ENCODE measurements around the gene STRBP.

GRCh38 chr9:123119566-123119965 lies 148.8 kb downstream of the STRBP start:
- no peak for TF ChIP-seq CTCF (IDR thresholded peaks at IDR 0.05; ENCODE audit: low read depth, low read length, poor library complexity, severe bottlenecking)
- no peak for TF ChIP-seq EZH2phosphoT487 (IDR thresholded peaks at IDR 0.05; ENCODE audit: borderline replicate concordance, low read length)

Data from DOHH2 (cell line).